ENCODE data around the gene GBA2. TPM values are rescaled to one million over a fixed set of nuclear protein-coding genes. Genes with fewer than 3 reads are reported as not detected.

GBA2 gene
- total RNA-seq, 2 donors from 2014 or later: 48.5 to 55.4 TPM

- Histone ChIP-seq H3K9me3 (no peaks in the 10 kb centered on the region), H3K4me1 (replicated peaks) (no peaks in the 10 kb centered on the region), H3K36me3 (peaks cover 0 to 11% of the 10 kb centered on the region in 2 donors), H3K4me3 (peak overlapping the region; percentile 55 to 59), H3K27ac (peak overlapping the region; percentile 83 to 93), H3K27me3 (replicated peaks; ENCODE audit: insufficient read depth) (no peaks in the 10 kb centered on the region)
- peak; percentile 50 for DNase-seq (ENCODE audit: low spot score)
- intact Hi-C loops (cut with DNase I): no loop called here
- 10% methylated on average over 47 of the region's 48 CpGs for WGBS
- TF ChIP-seq CTCF (IDR thresholded peaks at IDR 0.05) (peak; percentile 42 to 78 (median 53)), POLR2A (IDR thresholded peaks at IDR 0.05) (no peak), POLR2AphosphoS5 (IDR thresholded peaks at IDR 0.05) (no peak)
Observed at GRCh38 chr9:35756275-35757225, 7.5 kb upstream of the GBA2 start.

GRCh38 chr9:35755071-35755470 is 6.0 kb upstream of the GBA2 start:
- 93% methylated on average over 4 of the region's 4 CpGs for WGBS
- intact Hi-C loops (cut with DNase I): no loop called here
- no peak for DNase-seq (ENCODE audit: low spot score)

GRCh38 chr9:35754264-35754663 is 5.2 kb upstream of the GBA2 start, which contains the start of gene MSMP:
MSMP (minus strand) TSS chr9:35754276; CDS start chr9:35754129, 147 bp downstream.
- H3K4me1 ChIP-seq (replicated peaks): peaks cover 5% of the 10 kb centered on the region
- H3K27me3 ChIP-seq (replicated peaks; ENCODE audit: insufficient read depth): no peaks in the 10 kb centered on the region
- no peak within 1 kb of the TSS for H3K27ac ChIP-seq
- intact Hi-C loops (cut with DNase I): no loop called here
- DNase-seq (ENCODE audit: low spot score): no peak
- no peaks in the 10 kb centered on the region for H3K9me3 ChIP-seq
- TF ChIP-seq POLR2A (IDR thresholded peaks at IDR 0.05) (no peak), CTCF (IDR thresholded peaks at IDR 0.05) (no peak), POLR2AphosphoS5 (IDR thresholded peaks at IDR 0.05) (no peak)
- 49% methylated on average over 3 of the region's 3 CpGs for WGBS
- peaks cover 0 to 11% of the 10 kb centered on the region in 2 donors for H3K36me3 ChIP-seq
- no peak within 1 kb of the TSS for H3K4me3 ChIP-seq

More at GRCh38 chr9:35755071-35755470, 6.0 kb upstream of the GBA2 start:
- TF ChIP-seq POLR2AphosphoS5 (IDR thresholded peaks at IDR 0.05): no peak
- no peak for TF ChIP-seq CTCF (IDR thresholded peaks at IDR 0.05)
- TF ChIP-seq POLR2A (IDR thresholded peaks at IDR 0.05): no peak
- H3K27me3 ChIP-seq (replicated peaks; ENCODE audit: insufficient read depth): no peaks in the 10 kb centered on the region
- H3K36me3 ChIP-seq: peaks cover 0 to 11% of the 10 kb centered on the region in 2 donors
- H3K4me3 ChIP-seq: no peak overlapping the region
- no peak overlapping the region for H3K27ac ChIP-seq
- no peaks in the 10 kb centered on the region for H3K9me3 ChIP-seq
- peaks cover 2% of the 10 kb centered on the region for H3K4me1 ChIP-seq (replicated peaks)

- peaks cover 5% of the 10 kb centered on the region for H3K4me1 ChIP-seq (replicated peaks)
- H3K4me3 ChIP-seq: no peak overlapping the region
- no peaks in the 10 kb centered on the region for H3K27me3 ChIP-seq (replicated peaks; ENCODE audit: insufficient read depth)
- H3K27ac ChIP-seq: no peak overlapping the region
- WGBS: 86% methylated on average over 5 of the region's 5 CpGs
- intact Hi-C loops (cut with DNase I): no loop called here
- DNase-seq (ENCODE audit: low spot score): no peak
- TF ChIP-seq POLR2A (IDR thresholded peaks at IDR 0.05) (no peak), POLR2AphosphoS5 (IDR thresholded peaks at IDR 0.05) (no peak), CTCF (IDR thresholded peaks at IDR 0.05) (no peak)
- H3K36me3 ChIP-seq: peaks cover 0 to 11% of the 10 kb centered on the region in 2 donors
- no peaks in the 10 kb centered on the region for H3K9me3 ChIP-seq
Observed at GRCh38 chr9:35753466-35753865, 4.4 kb upstream of the GBA2 start.

All from prostate gland (tissue), 2 donors.